Breast epithelium (tissue), 4 donors: ENCODE data around the gene MYO1D. TPM values are rescaled to one million over a fixed set of nuclear protein-coding genes. Genes with fewer than 3 reads are reported as not detected.

ENCODE experiments used
- DNase-seq, 2 donors: peaks; one replicate each; pipeline ENCODE4 v3.0.0-alpha.2; 2019; ENCODE audit warnings: low spot score in 2 of 2
- H3K27ac ChIP-seq, 2 donors: fragments of 200-600 bp; sonication (generic) in 1 of 2; one replicate each; pipeline ENCODE4 v1.5.1; 2016 to 2019; ENCODE audit warnings: mild to moderate bottlenecking in 1 of 2
- H3K27me3 ChIP-seq, 2 donors: fragments of 200-600 bp; sonication (generic) in 1 of 2; one replicate each; pipeline versions ENCODE4 v1.5.1 to v1.6.0; 2017 to 2019; ENCODE audit warnings: control low read depth in 1 of 2, mild to moderate bottlenecking in 1 of 2
- H3K36me3 ChIP-seq: fragments of 200-600 bp; one replicate; pipeline ENCODE4 v1.5.1; 2019
- H3K4me1 ChIP-seq, 2 donors: fragments of 200-600 bp; sonication (generic); one replicate each; pipeline ENCODE4 v1.5.1; 2016 to 2019; ENCODE audit warnings: control low read depth in 1 of 2
- H3K4me3 ChIP-seq, 3 donors: fragments of 200-600 bp; sonication (generic); 1 replicate in 2 of 3; 2 replicates in 1 of 3; pipeline ENCODE4 v1.5.1; 2016 to 2019; ENCODE audit warnings: mild to moderate bottlenecking in 3 of 3, moderate library complexity in 2 of 3
- H3K9me3 ChIP-seq, 2 donors: fragments of 200-600 bp; sonication (generic) in 1 of 2; one replicate each; pipeline ENCODE4 v1.5.1; 2016 to 2019; ENCODE audit warnings: control low read depth in 1 of 2
- POLR2A ChIP-seq: fragments of 450-650 bp; IDR thresholded peaks from one replicate; pipeline ENCODE4 v1.6.1; 2016; ENCODE audit warnings: antibody characterized with exemption, mild to moderate bottlenecking, moderate library complexity
- POLR2AphosphoS5 ChIP-seq, 3 donors: sonication (generic); formaldehyde crosslinking; IDR thresholded peaks; one replicate each; pipeline ENCODE4 v1.6.1; 2017; ENCODE audit warnings: antibody characterized with exemption in 3 of 3
- intact Hi-C: fragments of 100-400 bp; cut with DNase I; formaldehyde crosslinking; loops from one replicate; pipeline ENCODE4 v1.15.1; 2023; ENCODE audit warnings: low total_unique reads
- total RNA-seq, 3 donors: library from RNA; depleted of rRNA; stranded (reverse); fragments of >200 nt; gene quantifications; one replicate each; pipeline ENCODE4 v1.1.0, GENCODE V29; 2016
- TF ChIP-seq, protein P1 (sequence below), 3 donors: fragments of 450-650 bp; IDR thresholded peaks; one replicate each; pipeline ENCODE4 v1.5.1; 2016 to 2017; ENCODE audit warnings: antibody characterized with exemption in 3 of 3, mild to moderate bottlenecking in 3 of 3, moderate library complexity in 3 of 3

Gene MYO1D
- total RNA-seq, 3 donors from 2014 or later: 54.4 to 114 (median 76.7) TPM

DNA sequence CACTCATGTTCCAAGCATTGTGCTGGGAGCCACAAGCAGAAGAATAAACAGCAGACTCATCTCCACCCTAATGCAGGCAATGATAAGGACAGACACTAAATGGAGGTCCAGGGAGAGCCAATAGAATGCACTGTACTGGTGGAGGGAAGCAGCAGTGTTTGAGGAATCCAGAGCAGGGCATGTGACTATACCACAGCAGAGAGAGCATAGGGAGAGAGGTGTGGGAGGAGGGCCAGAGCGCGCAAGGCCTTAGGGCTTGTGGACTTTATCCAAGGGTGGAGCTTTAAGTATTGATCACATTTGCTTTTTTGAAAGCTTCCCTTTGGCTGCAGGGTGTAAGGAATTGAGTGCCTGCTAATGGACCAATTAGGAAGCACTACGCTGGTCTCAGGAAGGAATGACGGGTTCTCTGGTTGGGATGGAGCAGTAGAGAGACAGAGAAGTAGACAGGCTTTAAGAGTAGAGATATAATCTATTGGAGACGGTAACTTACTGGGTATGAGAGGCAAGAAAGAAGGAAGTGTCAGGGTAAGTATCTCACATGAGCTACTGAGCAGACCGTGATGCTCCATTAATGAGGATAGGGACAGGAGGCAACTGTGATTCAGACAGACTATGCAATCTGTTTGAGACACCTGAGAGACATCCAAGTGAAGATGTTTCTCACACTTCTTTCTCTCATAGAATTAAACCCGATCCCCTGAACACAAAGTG lies 82.2 kb downstream of the MYO1D start:
- TF ChIP-seq POLR2AphosphoS5 (IDR thresholded peaks at IDR 0.05): no peak
- TF ChIP-seq POLR2A: no peak
- TF ChIP-seq, protein P1, sequence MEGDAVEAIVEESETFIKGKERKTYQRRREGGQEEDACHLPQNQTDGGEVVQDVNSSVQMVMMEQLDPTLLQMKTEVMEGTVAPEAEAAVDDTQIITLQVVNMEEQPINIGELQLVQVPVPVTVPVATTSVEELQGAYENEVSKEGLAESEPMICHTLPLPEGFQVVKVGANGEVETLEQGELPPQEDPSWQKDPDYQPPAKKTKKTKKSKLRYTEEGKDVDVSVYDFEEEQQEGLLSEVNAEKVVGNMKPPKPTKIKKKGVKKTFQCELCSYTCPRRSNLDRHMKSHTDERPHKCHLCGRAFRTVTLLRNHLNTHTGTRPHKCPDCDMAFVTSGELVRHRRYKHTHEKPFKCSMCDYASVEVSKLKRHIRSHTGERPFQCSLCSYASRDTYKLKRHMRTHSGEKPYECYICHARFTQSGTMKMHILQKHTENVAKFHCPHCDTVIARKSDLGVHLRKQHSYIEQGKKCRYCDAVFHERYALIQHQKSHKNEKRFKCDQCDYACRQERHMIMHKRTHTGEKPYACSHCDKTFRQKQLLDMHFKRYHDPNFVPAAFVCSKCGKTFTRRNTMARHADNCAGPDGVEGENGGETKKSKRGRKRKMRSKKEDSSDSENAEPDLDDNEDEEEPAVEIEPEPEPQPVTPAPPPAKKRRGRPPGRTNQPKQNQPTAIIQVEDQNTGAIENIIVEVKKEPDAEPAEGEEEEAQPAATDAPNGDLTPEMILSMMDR (IDR thresholded peaks at IDR 0.05): no peak
- H3K36me3 ChIP-seq: no peaks in the 10 kb centered on the region
- no peaks in the 10 kb centered on the region for H3K4me1 ChIP-seq
- H3K27ac ChIP-seq: no peak overlapping the region
- no peak for DNase-seq
- H3K4me3 ChIP-seq: no peak overlapping the region
- intact Hi-C loops: no loop called here
- no peaks in the 10 kb centered on the region for H3K27me3 ChIP-seq
- H3K9me3 ChIP-seq: no peaks in the 10 kb centered on the region

DNA sequence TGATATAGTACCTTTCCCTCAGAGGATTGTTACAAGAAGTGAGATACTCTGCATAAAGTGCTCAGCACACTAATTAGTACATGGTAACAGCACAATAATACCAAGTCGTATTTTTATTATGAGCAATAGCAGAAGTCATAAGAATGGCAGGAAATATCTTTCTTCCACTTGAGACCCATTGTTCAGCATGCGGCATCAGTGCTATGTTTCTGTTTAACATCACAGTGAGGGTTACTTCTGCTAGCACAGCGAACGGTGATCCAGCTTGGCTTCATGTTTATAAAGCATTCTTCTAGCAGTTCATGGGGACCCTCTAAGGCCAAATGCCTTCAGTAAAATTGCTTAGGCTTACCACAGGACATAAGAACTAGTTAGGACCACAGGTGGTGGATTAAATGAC lies 83.1 kb downstream of the MYO1D start:
- TF ChIP-seq POLR2AphosphoS5 (IDR thresholded peaks at IDR 0.05): no peak
- no peak for TF ChIP-seq POLR2A
- TF ChIP-seq, protein P1 (IDR thresholded peaks at IDR 0.05): no peak

DNA sequence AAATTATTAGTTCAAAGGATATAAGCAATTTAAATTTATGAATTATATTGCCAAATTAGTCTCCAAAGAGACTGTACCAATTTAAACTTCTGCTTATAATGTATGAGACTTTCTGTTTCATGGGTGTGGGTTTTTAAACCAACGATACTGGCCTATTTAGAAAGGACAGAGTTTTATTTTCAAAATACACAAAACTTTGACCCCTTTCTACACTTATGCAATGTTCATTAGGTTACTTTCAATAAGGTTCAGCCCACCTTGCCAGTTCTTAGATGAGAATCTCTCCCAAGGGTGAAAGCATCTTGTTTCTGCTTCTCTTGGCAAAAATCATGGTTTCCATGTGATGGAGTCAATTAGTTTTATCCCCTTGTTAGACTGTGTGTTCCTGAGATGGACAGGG lies 84.7 kb downstream of the MYO1D start:
- Histone ChIP-seq H3K4me3 (no peak overlapping the region), H3K27ac (no peak overlapping the region), H3K4me1 (no peaks in the 10 kb centered on the region), H3K36me3 (no peaks in the 10 kb centered on the region), H3K27me3 (no peaks in the 10 kb centered on the region), H3K9me3 (no peaks in the 10 kb centered on the region)
- TF ChIP-seq, protein P1 (IDR thresholded peaks at IDR 0.05): no peak
- no peak for TF ChIP-seq POLR2A
- intact Hi-C loops: no loop called here
- no peak for DNase-seq

More for the DNA sequence above, 83.1 kb downstream of the MYO1D start:
- intact Hi-C loops: no loop called here
- Histone ChIP-seq H3K4me3 (no peak overlapping the region), H3K27ac (no peak overlapping the region), H3K27me3 (no peaks in the 10 kb centered on the region), H3K9me3 (no peaks in the 10 kb centered on the region), H3K4me1 (no peaks in the 10 kb centered on the region), H3K36me3 (no peaks in the 10 kb centered on the region)
- no peak for DNase-seq

DNA sequence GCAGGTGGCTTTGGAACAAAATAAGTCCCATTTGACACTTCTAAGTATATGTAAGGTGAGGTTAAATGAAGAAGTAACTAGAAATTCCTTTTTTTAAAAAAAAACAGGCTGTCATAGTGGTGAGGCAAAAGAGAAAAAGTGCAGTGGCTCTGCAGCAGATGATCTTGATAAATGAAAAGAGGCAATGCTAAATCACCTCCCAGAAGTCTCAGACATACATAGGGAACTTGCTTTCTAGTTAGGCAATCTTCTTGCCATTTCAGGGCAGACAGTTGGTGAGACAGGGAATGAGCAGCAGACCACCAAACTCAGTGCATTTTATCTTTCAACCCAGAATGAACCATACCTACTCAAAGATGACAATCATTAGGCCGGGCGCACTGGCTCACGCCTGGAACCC lies 90.8 kb downstream of the MYO1D start:
- H3K4me3 ChIP-seq: no peak overlapping the region
- TF ChIP-seq, protein P1 (IDR thresholded peaks at IDR 0.05): no peak
- no peak for TF ChIP-seq POLR2AphosphoS5 (IDR thresholded peaks at IDR 0.05)
- TF ChIP-seq POLR2A: no peak
- DNase-seq: no peak
- no peaks in the 10 kb centered on the region for H3K36me3 ChIP-seq
- intact Hi-C loops: no loop called here
- no peaks in the 10 kb centered on the region for H3K4me1 ChIP-seq
- no peaks in the 10 kb centered on the region for H3K27me3 ChIP-seq
- H3K27ac ChIP-seq: no peak overlapping the region
- H3K9me3 ChIP-seq: no peaks in the 10 kb centered on the region

DNA sequence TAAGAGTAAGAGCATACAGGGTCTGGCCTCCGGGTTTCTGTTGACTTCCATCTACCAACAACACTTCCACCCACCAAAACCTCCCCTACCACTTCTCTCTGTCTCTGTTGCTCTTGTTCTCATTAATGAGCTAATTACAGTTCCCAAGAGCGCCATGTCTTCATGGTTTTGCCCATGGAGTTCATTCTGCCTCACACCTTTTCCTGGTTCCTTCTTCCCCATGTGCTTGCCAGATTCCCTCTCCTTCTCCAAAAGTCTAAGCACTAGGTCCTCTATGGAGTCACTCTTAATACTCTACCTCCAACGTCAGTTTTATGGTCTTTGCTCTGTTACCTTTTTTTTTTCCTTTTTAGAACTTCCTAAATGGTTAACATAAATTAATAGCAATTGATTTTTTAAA lies 92.8 kb downstream of the MYO1D start:
- Histone ChIP-seq H3K9me3 (no peaks in the 10 kb centered on the region), H3K36me3 (no peaks in the 10 kb centered on the region), H3K27me3 (no peaks in the 10 kb centered on the region), H3K4me1 (no peaks in the 10 kb centered on the region), H3K27ac (no peak overlapping the region), H3K4me3 (no peak overlapping the region)
- intact Hi-C loops: no loop called here
- DNase-seq: no peak
- TF ChIP-seq POLR2A: no peak
- TF ChIP-seq POLR2AphosphoS5 (IDR thresholded peaks at IDR 0.05): no peak
- TF ChIP-seq, protein P1 (IDR thresholded peaks at IDR 0.05): no peak
